Fibroblast of skin of back (primary cell): ENCODE results near the gene ANO10.
"Not testable (repeated sequence)": the region's sequence is repeated elsewhere in the genome, so short reads cannot be mapped to it uniquely, and the experiment has no call there.

Source experiments
- DNase-seq: peaks from one replicate; pipeline ENCODE4 v3.0.0-alpha.2; 2013

Gene ANO10

GRCh38 chr3:43371494-43371893 is 250.3 kb downstream of the ANO10 start:
- no peak for DNase-seq

- no peak for DNase-seq
Measured at GRCh38 chr3:43370293-43370980, 251.4 kb downstream of the ANO10 start.

GRCh38 chr3:43369404-43370292 is 252.2 kb downstream of the ANO10 start:
- no peak for DNase-seq

GRCh38 chr3:43366885-43367284 is 254.9 kb downstream of the ANO10 start:
- DNase-seq = no peak

- no peak for DNase-seq
Measured at GRCh38 chr3:43366481-43366880, 255.3 kb downstream of the ANO10 start.

GRCh38 chr3:43365601-43366305 is 256.1 kb downstream of the ANO10 start:
- no peak for DNase-seq

GRCh38 chr3:43364926-43365325 is 256.9 kb downstream of the ANO10 start:
- no peak for DNase-seq

GRCh38 chr3:43364494-43364893 is 257.3 kb downstream of the ANO10 start:
- no peak for DNase-seq

GRCh38 chr3:43363621-43364266 is 258.1 kb downstream of the ANO10 start:
- no peak for DNase-seq

GRCh38 chr3:43362961-43363360 is 258.9 kb downstream of the ANO10 start:
- no peak for DNase-seq

GRCh38 chr3:43362183-43362582 is 259.6 kb downstream of the ANO10 start:
- DNase-seq = no peak

GRCh38 chr3:43361077-43361476 is 260.7 kb downstream of the ANO10 start:
- DNase-seq = no peak

GRCh38 chr3:43356033-43356432 is 265.8 kb downstream of the ANO10 start:
- DNase-seq = not testable (repeated sequence)

GRCh38 chr3:43353923-43354670 is 267.7 kb downstream of the ANO10 start:
- no peak for DNase-seq

- DNase-seq = no peak
Measured at GRCh38 chr3:43353393-43353792, 268.4 kb downstream of the ANO10 start.

- no peak for DNase-seq
Measured at GRCh38 chr3:43349716-43350115, 272.1 kb downstream of the ANO10 start.

- DNase-seq = no peak
Measured at GRCh38 chr3:43348852-43349574, 272.8 kb downstream of the ANO10 start.

- DNase-seq = no peak
Measured at GRCh38 chr3:43348350-43348749, 273.5 kb downstream of the ANO10 start.

- DNase-seq = no peak
Measured at GRCh38 chr3:43347774-43348173, 274.0 kb downstream of the ANO10 start.

GRCh38 chr3:43346978-43347749 is 274.6 kb downstream of the ANO10 start:
- DNase-seq = no peak
